Measurements from ENCODE around the gene ABCB6. TPM values are rescaled to one million over a fixed set of nuclear protein-coding genes. Genes with fewer than 3 reads are reported as not detected.

The ABCB6 gene
- total RNA-seq, 2 experiments from 2014 or later = 18.2 to 21.9 TPM

DNA sequence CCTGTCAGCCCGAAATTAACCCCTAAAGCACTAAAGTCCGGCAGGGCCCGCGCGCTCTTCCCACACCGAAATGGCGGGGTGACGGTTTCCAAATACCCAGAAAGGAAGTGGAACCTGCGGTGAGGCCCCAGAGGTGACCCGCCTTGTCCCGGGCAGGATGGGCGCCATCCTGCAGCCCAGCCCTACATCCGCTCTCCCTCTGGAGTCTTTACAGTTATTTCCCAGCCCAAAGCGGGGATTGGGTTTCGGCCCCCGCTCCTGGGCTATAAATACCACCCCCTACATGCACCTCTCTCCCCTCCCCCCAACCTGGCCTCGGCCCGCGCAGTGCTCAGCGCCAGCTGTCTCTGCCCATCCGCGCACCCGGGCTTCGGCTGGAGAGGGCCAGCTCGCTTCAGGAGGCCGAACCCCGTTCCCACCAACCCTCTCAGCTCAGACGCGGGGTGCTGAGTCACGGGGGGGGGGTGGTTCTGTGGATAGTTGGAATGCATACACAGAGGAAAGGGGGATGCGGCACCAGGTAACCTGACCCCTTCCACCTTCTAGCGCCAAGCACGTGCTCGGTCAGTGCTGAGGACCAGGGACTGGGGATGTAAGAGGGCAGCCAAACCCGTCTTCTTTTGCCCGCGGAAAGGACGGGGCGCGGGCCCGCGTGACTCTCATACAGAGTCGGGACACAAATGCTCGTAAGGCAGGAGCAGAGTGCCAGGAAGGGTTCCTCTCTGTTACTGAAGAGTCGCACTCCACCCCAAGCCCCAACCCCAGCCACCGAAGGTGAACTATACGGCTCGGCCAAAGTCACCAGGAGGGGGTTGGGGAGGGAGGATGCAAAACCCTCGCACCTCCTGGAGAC is 34.4 kb upstream of the ABCB6 start, which contains the start of gene TUBA4B:
Gene TUBA4B, plus strand, starts transcription at position 344 of the 853 bp plus-strand sequence. Its CDS starts 165 bp downstream, at position 509.
- Mint-ChIP-seq H3K4me1 (peaks cover 62% of the 10 kb centered on the region), H3K27ac (peak within 1 kb of the TSS; percentile 93), H3K27me3 (no peaks in the 10 kb centered on the region), H3K4me3 (peak within 1 kb of the TSS; percentile 89), H3K9me3 (ENCODE audit: low read depth) (no peaks in the 10 kb centered on the region), H3K36me3 (ENCODE audit: low read depth) (peaks cover 46% of the 10 kb centered on the region)
- POLR2A ChIA-PET = interaction anchor here (0.5 to 4.5 kb wide), 15 partner anchors 8 to 258 kb away, joined by 3 to 33 read pairs (median 4); partner anchors contain the start of genes ANKZF1, ATG9A, CNPPD1 and DNAJB2
- intact Hi-C loops (cut with DNase I, micrococcal nuclease) = loop anchor here (1.0 to 10.0 kb wide), 12 partner anchors 24 to 344 kb away; partner anchors contain the start of genes DNAJB2 (in 2 of the 2), NHEJ1 (in 2 of the 2), ZFAND2B (in 2 of the 2) and ANKZF1 (in 1 of the 2)
- DNase-seq (peak; percentile 75), ATAC-seq (peak; percentile 10)
- CTCF ChIA-PET = interaction anchor here (0.5 to 6.2 kb wide), 10 partner anchors 8 to 95 kb away, joined by 3 to 68 read pairs (median 4); partner anchors contain the start of genes ANKZF1, ATG9A, DNAJB2 and GLB1L

DNA sequence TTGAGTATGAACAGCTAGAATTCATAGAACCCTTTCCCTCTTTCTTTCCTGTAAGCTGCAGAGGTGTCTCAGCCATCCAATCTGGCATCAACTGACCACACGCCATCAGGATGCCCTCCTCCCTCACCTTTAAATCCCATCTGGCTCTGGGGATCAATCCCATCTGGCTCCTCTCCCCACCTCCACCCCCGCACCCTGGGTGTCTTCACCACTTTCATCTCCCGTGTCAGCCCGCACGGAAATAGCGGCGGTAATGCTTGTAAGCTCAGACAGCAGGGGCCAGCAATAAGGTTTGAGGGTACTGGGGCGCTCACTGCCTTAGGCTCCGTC is 33.8 kb upstream of the ABCB6 start:
- H3K27ac Mint-ChIP-seq = peak overlapping the region; percentile 93
- no peak for DNase-seq

DNA sequence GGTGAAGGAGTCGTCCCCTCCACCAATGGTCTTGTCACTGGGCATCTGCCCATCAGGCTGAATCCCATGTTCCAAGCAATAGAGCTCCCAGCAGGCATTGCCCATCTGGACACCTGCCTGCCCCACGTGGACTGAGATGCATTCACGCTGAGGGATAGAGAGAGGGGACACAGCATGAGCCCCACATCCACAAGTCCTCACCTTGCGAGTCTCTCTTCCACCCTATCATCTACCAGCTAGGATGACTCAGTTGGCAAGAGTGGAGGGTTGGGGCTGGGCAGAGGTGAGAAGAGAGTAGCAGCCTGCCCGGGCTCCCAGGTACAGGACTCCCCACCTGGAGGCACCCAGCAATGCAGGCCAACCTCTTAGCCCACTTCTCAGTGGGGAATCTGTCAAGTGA is 33.3 kb upstream of the ABCB6 start:
- intact Hi-C loops (cut with DNase I, micrococcal nuclease) = loop anchor here (2.0 to 10.0 kb wide), 4 partner anchors 43 to 345 kb away; partner anchors contain the start of genes CHPF (in 1 of the 2), STK11IP (in 1 of the 2), TMEM198 (in 1 of the 2) and ZFAND2B (in 1 of the 2)
- ATAC-seq (no peak), DNase-seq (peak; percentile 59)
- Mint-ChIP-seq H3K27ac (peak overlapping the region; percentile 93), H3K4me3 (peak overlapping the region; percentile 89), H3K36me3 (ENCODE audit: low read depth) (peaks cover 53% of the 10 kb centered on the region), H3K4me1 (peaks cover 71% of the 10 kb centered on the region), H3K27me3 (no peaks in the 10 kb centered on the region), H3K9me3 (ENCODE audit: low read depth) (no peaks in the 10 kb centered on the region)
- ChIA-PET POLR2A (interaction anchor here (0.8 to 4.5 kb wide), 5 partner anchors 22 to 75 kb away, joined by 3 to 24 read pairs (median 4); partner anchors contain the start of genes ABCB6, ANKZF1, ATG9A and CNPPD1), CTCF (interaction anchor here (0.8 to 6.2 kb wide), 11 partner anchors 12 to 354 kb away, joined by 3 to 68 read pairs (median 3); partner anchors contain the start of genes ANKZF1, ATG9A, DNAJB2 and NHEJ1)

More for the DNA sequence above, 33.8 kb upstream of the ABCB6 start:
- CTCF ChIA-PET = interaction anchor here (1.0 to 6.2 kb wide), 9 partner anchors 13 to 94 kb away, joined by 3 to 68 read pairs (median 3); partner anchors contain the start of genes ANKZF1, ATG9A, DNAJB2 and NHEJ1
- Mint-ChIP-seq H3K27me3 (no peaks in the 10 kb centered on the region), H3K4me1 (peaks cover 66% of the 10 kb centered on the region), H3K9me3 (ENCODE audit: low read depth) (no peaks in the 10 kb centered on the region), H3K4me3 (peak overlapping the region; percentile 89), H3K36me3 (ENCODE audit: low read depth) (peaks cover 49% of the 10 kb centered on the region)
- POLR2A ChIA-PET = interaction anchor here (0.6 to 4.5 kb wide), 8 partner anchors 8 to 76 kb away, joined by 3 to 33 read pairs (median 4); partner anchors contain the start of genes ANKZF1, ATG9A, CNPPD1 and DNAJB2
- intact Hi-C loops (cut with DNase I, micrococcal nuclease) = loop anchor here (2.0 to 10.0 kb wide), 4 partner anchors 42 to 345 kb away; partner anchors contain the start of genes CHPF (in 1 of the 2), STK11IP (in 1 of the 2), TMEM198 (in 1 of the 2) and ZFAND2B (in 1 of the 2)
- no peak for ATAC-seq

DNA sequence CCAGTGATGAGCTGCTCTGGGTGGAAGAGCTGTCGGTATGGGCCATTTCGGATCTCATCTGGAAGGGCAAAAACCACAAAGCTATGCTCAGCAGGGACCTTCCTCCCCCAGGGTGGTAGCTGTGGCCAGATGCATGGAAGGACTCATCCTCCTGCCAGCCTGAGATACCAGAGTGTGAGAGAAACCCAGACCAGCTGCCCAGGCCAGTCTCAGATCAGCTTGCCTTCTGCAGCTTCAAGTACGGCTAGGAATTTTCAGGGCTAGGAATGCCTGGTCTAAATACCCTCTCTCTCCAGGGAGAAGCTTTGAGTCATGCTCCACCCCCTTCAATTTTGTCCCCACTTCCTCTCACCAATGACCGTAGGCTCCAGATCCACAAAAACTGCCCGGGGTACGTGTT is 32.9 kb upstream of the ABCB6 start:
- intact Hi-C loops (cut with DNase I, micrococcal nuclease) = loop anchor here (2.0 to 10.0 kb wide), 4 partner anchors 43 to 346 kb away; partner anchors contain the start of genes CHPF (in 1 of the 2), STK11IP (in 1 of the 2), TMEM198 (in 1 of the 2) and ZFAND2B (in 1 of the 2)
- H3K9me3 Mint-ChIP-seq (ENCODE audit: low read depth) = no peaks in the 10 kb centered on the region
- peaks cover 75% of the 10 kb centered on the region for H3K4me1 Mint-ChIP-seq
- H3K27ac Mint-ChIP-seq = peak overlapping the region; percentile 93
- CTCF ChIA-PET = interaction anchor here (0.8 to 6.2 kb wide), 9 partner anchors 12 to 353 kb away, joined by 3 to 68 read pairs (median 4); partner anchors contain the start of genes ANKZF1, ATG9A, DNAJB2 and NHEJ1
- ATAC-seq (no peak), DNase-seq (no peak)
- POLR2A ChIA-PET = interaction anchor here (0.8 to 4.5 kb wide), 3 partner anchors 22 to 33 kb away, joined by 3 to 24 read pairs (median 4); partner anchors contain the start of genes ABCB6, ANKZF1 and ATG9A
- H3K36me3 Mint-ChIP-seq (ENCODE audit: low read depth) = peaks cover 56% of the 10 kb centered on the region
- no peaks in the 10 kb centered on the region for H3K27me3 Mint-ChIP-seq
- H3K4me3 Mint-ChIP-seq = peak overlapping the region; percentile 89

DNA sequence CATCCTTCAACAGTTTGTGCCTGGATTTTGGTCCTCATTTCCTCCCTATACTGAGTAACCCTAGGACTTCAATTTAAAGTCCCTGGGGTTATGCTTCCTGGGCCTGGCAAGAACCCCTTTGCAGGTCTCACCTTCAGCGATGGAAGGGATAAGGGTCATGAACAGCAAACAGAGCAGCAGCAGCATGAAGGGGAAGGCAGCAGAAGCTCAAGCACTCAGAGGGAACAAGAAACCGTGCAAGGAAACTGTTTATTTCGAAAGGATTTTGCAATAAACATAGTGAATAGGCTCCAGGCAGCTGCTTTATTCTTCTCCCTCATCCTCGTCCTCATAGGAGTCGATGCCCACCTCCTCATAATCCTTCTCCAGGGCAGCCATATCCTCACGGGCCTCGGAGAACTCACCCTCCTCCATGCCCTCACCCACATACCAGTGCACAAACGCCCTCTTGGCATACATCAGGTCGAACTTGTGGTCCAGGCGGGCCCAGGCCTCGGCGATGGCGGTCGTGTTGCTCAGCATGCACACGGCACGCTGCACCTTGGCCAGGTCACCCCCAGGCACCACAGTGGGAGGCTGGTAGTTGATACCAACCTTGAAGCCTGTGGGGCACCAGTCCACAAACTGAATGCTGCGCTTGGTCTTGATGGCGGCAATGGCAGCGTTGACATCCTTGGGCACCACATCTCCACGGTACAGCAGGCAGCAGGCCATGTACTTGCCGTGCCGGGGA is 31.5 kb upstream of the ABCB6 start:
- DNase-seq (no peak), ATAC-seq (no peak)
- Mint-ChIP-seq H3K4me1 (peaks cover 76% of the 10 kb centered on the region), H3K27me3 (no peaks in the 10 kb centered on the region), H3K9me3 (ENCODE audit: low read depth) (no peaks in the 10 kb centered on the region), H3K27ac (peak overlapping the region; percentile 100), H3K4me3 (peak overlapping the region; percentile 89), H3K36me3 (ENCODE audit: low read depth) (peaks cover 60% of the 10 kb centered on the region)
- intact Hi-C loops (cut with DNase I, micrococcal nuclease) = loop anchor here in 1 of 2 experiments (5.0 to 10.0 kb wide), 2 partner anchors 295 to 347 kb away; partner anchors contain the start of genes CHPF, STK11IP and TMEM198
- ChIA-PET POLR2A (interaction anchor here (0.6 to 2.1 kb wide), 7 partner anchors 20 to 195 kb away, joined by 3 to 9 read pairs (median 3); partner anchors contain the start of genes ANKZF1 and ATG9A), CTCF (interaction anchor here (0.7 to 3.3 kb wide), 10 partner anchors 12 to 179 kb away, joined by 3 to 30 read pairs (median 4); partner anchors contain the start of genes ABCB6, ANKZF1, ATG9A and DNAJB2)

DNA sequence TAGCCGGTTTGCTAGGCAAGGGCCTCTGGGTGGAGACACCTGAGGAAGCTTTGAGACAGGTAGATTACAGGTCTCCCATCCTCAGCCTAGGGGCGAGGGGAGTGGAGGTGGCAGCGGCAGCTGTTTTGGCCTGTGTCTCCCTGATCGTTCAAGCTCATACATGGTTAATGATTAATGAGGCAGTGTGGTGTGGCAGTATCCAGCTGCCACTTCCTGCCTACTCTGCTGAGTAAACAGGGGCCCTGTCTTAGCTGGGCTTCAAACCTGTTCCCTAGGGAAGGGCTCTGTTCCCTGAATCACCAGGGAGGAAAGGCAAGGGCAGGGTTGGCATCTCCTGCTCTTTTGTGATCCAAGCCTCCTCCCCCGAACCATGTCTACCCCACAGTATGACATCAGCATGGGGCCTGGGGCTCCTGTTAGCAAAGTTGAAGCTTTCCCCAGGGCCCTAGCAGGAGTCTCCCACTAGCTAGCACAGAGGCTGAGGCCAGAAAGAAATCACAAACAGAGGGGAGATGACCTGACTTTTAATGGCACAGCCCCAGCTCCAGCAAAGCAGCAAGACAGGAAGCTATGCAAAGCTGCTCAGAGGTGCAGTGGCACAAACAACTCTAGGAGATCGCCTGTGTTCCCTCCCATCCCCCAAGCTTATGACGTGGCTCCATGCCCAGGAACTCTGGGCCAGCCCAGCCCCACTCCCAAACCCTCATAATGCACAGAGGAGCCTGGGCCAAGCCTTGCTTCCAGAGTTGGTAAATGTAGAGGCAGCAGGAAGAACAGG is 30.6 kb upstream of the ABCB6 start:
- Mint-ChIP-seq H3K9me3 (ENCODE audit: low read depth) (no peaks in the 10 kb centered on the region), H3K4me3 (peak overlapping the region; percentile 89), H3K27me3 (no peaks in the 10 kb centered on the region), H3K4me1 (peaks cover 74% of the 10 kb centered on the region), H3K36me3 (ENCODE audit: low read depth) (peaks cover 60% of the 10 kb centered on the region), H3K27ac (peak overlapping the region; percentile 100)
- intact Hi-C loops (cut with DNase I, micrococcal nuclease) = loop anchor here in 1 of 2 experiments (5.0 kb wide), 1 partner anchor 248 kb away; the partner anchor contains the start of gene GMPPA
- DNase-seq = peak; percentile 63
- CTCF ChIA-PET = interaction anchor here (0.5 to 3.3 kb wide), 15 partner anchors 10 to 180 kb away, joined by 3 to 30 read pairs (median 3); partner anchors contain the start of genes ABCB6, ANKZF1, ATG9A and CNPPD1
- ATAC-seq = no peak
- POLR2A ChIA-PET = interaction anchor here (0.6 to 2.1 kb wide), 9 partner anchors 10 to 196 kb away, joined by 3 to 9 read pairs (median 3); partner anchors contain the start of genes ANKZF1, ATG9A and DNAJB2

DNA sequence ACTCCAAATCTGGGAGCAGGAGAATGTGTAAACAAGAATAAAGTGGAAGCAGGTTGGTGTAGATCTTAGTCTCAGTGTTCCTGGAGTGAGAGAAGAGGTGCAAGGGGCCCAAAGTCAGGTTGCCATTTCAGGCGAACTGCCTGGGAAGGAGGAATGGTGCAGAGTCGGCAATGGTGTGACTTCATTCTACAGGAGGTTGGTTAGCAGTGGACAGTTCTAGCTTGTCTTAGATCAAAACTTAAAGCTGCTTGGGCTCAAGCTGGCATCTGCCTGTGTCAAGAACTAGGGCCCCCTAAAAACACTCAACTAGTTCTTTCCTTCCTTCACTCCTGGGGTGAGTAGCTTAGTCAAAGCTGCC is 30.1 kb upstream of the ABCB6 start:
- peak overlapping the region; percentile 89 for H3K4me3 Mint-ChIP-seq
- H3K9me3 Mint-ChIP-seq (ENCODE audit: low read depth) = no peaks in the 10 kb centered on the region
- ChIA-PET CTCF (interaction anchor here (0.5 to 3.3 kb wide), 12 partner anchors 10 to 281 kb away, joined by 3 to 30 read pairs (median 3); partner anchors contain the start of genes ABCB6, CNPPD1 and DNAJB2), POLR2A (interaction anchor here (0.6 to 2.1 kb wide), 5 partner anchors 10 to 32 kb away, joined by 3 to 9 read pairs (median 4); partner anchors contain the start of genes ANKZF1, ATG9A and DNAJB2)
- intact Hi-C loops (cut with DNase I, micrococcal nuclease) = loop anchor here in 1 of 2 experiments (5.0 kb wide), 1 partner anchor 248 kb away; the partner anchor contains the start of gene GMPPA
- no peak for ATAC-seq
- no peaks in the 10 kb centered on the region for H3K27me3 Mint-ChIP-seq
- H3K36me3 Mint-ChIP-seq (ENCODE audit: low read depth) = peaks cover 60% of the 10 kb centered on the region
- peaks cover 75% of the 10 kb centered on the region for H3K4me1 Mint-ChIP-seq
- DNase-seq = no peak
- H3K27ac Mint-ChIP-seq = peak overlapping the region; percentile 100

DNA sequence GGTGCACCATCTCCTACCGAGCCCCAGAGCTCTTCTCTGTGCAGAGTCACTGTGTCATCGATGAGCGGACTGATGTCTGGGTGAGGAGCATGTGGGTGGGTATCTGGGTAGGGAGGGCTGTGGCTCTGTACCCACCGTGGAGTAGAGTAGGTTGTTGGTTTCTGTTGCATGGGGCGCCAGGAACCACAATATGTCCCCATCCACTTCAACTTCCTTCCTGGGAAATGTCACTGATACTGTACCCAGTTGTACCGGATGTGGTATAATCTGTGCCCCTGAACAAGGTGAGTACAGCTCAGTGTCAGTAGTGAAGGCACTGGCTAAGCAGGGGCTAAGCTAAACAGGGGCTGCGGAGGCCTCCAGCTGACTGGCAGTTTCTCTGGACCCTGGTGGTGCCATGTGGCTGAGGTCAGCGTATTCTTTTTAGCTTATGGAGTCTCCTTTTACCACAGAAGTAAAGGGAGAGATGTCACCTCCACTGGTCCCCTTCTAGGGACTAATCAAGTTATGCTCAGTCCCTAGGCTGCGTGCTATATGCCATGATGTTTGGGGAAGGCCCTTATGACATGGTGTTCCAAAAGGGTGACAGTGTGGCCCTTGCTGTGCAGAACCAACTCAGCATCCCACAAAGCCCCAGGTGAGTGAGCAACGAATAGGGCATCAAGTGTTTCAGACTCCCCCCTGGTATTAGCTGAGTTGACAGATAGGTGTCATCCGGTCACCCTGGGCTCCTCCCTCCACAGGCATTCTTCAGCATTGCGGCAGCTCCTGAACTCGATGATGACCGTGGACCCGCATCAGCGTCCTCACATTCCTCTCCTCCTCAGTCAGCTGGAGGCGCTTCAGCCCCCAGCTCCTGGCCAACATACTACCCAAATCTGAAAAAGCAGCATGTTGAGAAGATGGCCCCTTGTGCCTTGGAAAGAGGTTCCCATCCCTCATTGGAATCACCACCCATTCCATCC is 29.2 kb upstream of the ABCB6 start:
- Mint-ChIP-seq H3K4me3 (peak overlapping the region; percentile 89), H3K27ac (peak overlapping the region; percentile 100), H3K27me3 (no peaks in the 10 kb centered on the region), H3K9me3 (ENCODE audit: low read depth) (no peaks in the 10 kb centered on the region), H3K4me1 (peaks cover 83% of the 10 kb centered on the region), H3K36me3 (ENCODE audit: low read depth) (peaks cover 60% of the 10 kb centered on the region)
- intact Hi-C loops (cut with DNase I, micrococcal nuclease) = loop anchor here (2.0 to 5.0 kb wide), 2 partner anchors 71 to 249 kb away; partner anchors contain the start of genes CNPPD1 (in 1 of the 2) and GMPPA (in 1 of the 2)
- ATAC-seq (peak; percentile 69), DNase-seq (peak; percentile 76)
- ChIA-PET POLR2A (interaction anchor here (0.6 to 2.1 kb wide), 4 partner anchors 18 to 91 kb away, joined by 3 to 9 read pairs (median 6); partner anchors contain the start of genes ANKZF1, ATG9A and DNAJB2), CTCF (interaction anchor here (0.5 to 3.3 kb wide), 14 partner anchors 13 to 494 kb away, joined by 3 to 30 read pairs (median 4); partner anchors contain the start of genes ABCB6, ANKZF1, ATG9A and CNPPD1)

All from activated CD4-positive, alpha-beta T cell treated with anti-CD3 and anti-CD28 coated beads for 36 hours (primary cell).